DOHH2 (cell line): ENCODE results near the gene ZNF354B.

Experiments
- CTCF ChIP-seq: fragments of 200-600 bp; sonication (generic); IDR thresholded peaks from one replicate; pipeline ENCODE4 v1.5.1; 2014; ENCODE audit warnings: antibody characterized with exemption, mild to moderate bottlenecking, low read depth, low read length; ENCODE audit not compliant: poor library complexity, severe bottlenecking
- EZH2phosphoT487 ChIP-seq: fragments of 200-600 bp; sonication (generic); IDR thresholded peaks from 2 replicates; pipeline ENCODE4 v1.6.1; 2017; ENCODE audit warnings: borderline replicate concordance, mild to moderate bottlenecking, antibody characterized with exemption, low read length, moderate library complexity, mixed read lengths

GRCh38 chr5:178866946-178867345, 7.2 kb downstream of the ZNF354B start:
- TF ChIP-seq CTCF (no peak), EZH2phosphoT487 (no peak)
